ENCODE data around the gene RTP5.

The RTP5 gene

GRCh38 chr2:241844831-241845578, 24.5 kb upstream of the RTP5 start:
- Histone ChIP-seq H3K27ac (ENCODE audit: low read depth, low read length, severe bottlenecking) (no peak overlapping the region), H3K36me3 (ENCODE audit: control insufficient read depth, insufficient read depth, low read length) (no peaks in the 10 kb centered on the region), H3K9me3 (ENCODE audit: control insufficient read depth, low read length) (no peaks in the 10 kb centered on the region), H3K4me3 (ENCODE audit: extremely low read depth, insufficient read depth, low read length, poor library complexity, severe bottlenecking) (no peak overlapping the region), H3K4me1 (ENCODE audit: control insufficient read depth, insufficient read depth, low read length, poor library complexity, severe bottlenecking) (no peaks in the 10 kb centered on the region)
- WGBS, 2 experiments (ENCODE audit: insufficient coverage in 2 of 2): 87 to 89% methylated on average over 32 of the region's 37 CpGs

DNA sequence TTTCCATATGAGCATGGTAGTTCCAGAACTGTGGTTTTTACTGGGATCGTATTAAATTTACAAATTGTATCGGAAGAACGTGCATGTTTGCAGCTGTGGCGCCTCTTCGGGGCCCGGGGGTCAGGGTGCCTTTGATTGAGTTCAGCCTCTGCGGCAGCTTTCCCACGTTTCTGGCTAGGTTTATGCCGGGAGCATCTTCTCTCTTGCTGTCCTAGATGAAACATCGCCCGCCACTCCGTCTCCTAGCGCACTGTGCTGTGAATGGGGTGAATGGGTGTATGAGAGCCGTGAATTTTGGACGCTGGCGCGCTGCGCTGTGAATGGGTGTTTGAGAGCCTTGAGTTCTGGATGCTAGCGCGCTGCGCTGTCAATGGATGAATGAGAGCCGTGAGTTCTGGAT, 23.1 kb upstream of the RTP5 start:
- H3K36me3 ChIP-seq (ENCODE audit: control insufficient read depth, insufficient read depth, low read length): no peaks in the 10 kb centered on the region
- no peak overlapping the region for H3K27ac ChIP-seq (ENCODE audit: low read depth, low read length, severe bottlenecking)
- WGBS, 2 experiments (ENCODE audit: insufficient coverage in 2 of 2): 89 to 90% methylated on average over 6 to 13 of the region's 22 CpGs
- no peak overlapping the region for H3K4me3 ChIP-seq (ENCODE audit: extremely low read depth, insufficient read depth, low read length, poor library complexity, severe bottlenecking)
- H3K4me1 ChIP-seq (ENCODE audit: control insufficient read depth, insufficient read depth, low read length, poor library complexity, severe bottlenecking): no peaks in the 10 kb centered on the region
- no peaks in the 10 kb centered on the region for H3K9me3 ChIP-seq (ENCODE audit: control insufficient read depth, low read length)

DNA sequence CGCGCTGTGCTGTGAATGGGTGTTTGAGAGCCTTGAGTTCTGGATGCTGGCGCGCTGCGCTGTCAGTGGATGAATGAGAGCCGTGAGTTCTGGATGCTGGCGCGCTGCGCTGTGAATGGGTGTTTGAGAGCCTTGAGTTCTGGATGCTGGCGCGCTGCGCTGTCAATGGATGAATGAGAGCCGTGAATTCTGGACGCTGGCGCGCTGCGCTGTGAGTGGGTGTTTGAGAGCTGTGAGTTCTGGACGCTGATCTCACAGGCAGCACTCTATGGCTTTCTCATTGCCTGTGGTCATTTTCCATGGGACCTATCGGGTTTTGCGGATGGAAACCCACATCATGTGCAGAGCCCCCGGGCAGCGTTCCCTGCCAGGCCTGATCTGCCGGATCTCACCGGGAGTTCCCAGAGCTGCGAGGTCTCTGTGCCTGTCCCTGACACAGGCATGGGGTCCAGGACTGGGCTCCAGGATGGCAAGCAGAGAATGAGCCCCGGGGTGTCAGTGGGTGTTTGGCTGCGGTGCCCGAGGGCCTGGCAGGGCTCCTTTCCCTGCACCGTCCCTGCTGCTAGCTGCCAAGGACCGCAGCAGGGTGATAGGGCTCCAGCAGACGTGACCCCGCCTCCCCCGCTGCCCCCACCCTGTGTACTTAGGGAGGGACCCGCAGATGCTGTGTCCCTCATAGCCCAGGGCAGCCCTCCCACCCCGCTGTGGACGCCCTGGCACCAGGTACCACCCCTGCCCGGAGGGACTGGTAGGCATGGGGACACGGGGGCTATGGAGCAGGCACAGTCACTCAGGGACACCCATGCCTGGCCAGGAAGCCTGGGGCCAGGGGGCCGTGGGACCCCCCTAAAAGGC, 20.5 kb upstream of the RTP5 start:
- Histone ChIP-seq H3K4me1 (ENCODE audit: control insufficient read depth, insufficient read depth, low read length, poor library complexity, severe bottlenecking) (peaks cover 7% of the 10 kb centered on the region), H3K36me3 (ENCODE audit: control insufficient read depth, insufficient read depth, low read length) (no peaks in the 10 kb centered on the region), H3K4me3 (ENCODE audit: extremely low read depth, insufficient read depth, low read length, poor library complexity, severe bottlenecking) (no peak overlapping the region), H3K27ac (ENCODE audit: low read depth, low read length, severe bottlenecking) (no peak overlapping the region), H3K9me3 (ENCODE audit: control insufficient read depth, low read length) (no peaks in the 10 kb centered on the region)
- 91 to 93% methylated on average over 32 to 35 of the region's 39 CpGs for WGBS, 2 experiments (ENCODE audit: insufficient coverage in 2 of 2)

DNA sequence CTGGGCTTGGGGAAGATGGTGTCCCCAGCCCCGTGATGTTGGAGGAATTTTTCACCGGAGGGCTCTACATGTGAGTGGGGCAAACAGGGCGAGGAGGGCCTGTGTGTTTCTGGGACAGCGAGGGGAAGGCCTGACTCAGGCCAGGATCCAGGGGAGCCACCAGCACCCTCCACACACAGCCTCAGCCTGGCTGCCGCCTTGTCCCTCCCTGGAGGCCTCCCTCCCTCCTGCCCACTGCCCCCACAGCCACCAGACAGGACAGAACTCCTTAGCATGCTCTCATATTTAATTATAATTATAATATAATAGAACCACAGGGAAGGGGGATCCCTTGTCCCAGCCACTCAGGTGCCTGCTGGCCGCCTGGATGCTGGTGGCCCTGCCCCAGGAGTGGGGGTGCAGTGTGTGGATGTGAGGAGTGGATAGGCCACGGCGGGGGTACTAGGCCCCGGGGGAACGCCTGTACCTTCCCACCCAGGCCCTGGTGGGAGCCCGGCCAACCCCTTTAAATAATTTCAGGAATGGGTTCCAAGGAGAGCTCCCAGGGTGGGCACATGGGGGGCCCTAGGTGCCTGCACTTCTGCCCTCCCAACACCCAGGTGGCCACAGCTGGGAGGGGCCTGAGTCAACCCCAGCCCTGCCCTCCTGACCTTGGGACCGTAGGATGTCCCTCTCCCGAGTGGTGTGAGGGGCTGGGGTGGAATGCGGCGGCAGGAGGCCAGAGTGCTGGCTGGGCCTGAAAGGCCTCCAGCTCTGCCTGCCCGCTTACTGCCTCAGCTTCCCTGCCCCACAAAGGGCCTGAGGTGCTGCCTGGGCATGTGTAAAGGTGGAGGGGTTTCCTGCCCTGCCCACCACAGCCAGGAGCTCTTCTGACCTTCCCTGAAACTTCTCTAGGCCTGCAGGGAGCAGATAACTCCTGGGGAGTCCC, 19.6 kb upstream of the RTP5 start:
- Histone ChIP-seq H3K4me3 (ENCODE audit: extremely low read depth, insufficient read depth, low read length, poor library complexity, severe bottlenecking) (no peak overlapping the region), H3K4me1 (ENCODE audit: control insufficient read depth, insufficient read depth, low read length, poor library complexity, severe bottlenecking) (peaks cover 11% of the 10 kb centered on the region), H3K9me3 (ENCODE audit: control insufficient read depth, low read length) (no peaks in the 10 kb centered on the region), H3K36me3 (ENCODE audit: control insufficient read depth, insufficient read depth, low read length) (no peaks in the 10 kb centered on the region), H3K27ac (ENCODE audit: low read depth, low read length, severe bottlenecking) (no peak overlapping the region)
- WGBS, 2 experiments (ENCODE audit: insufficient coverage in 2 of 2): 88 to 93% methylated on average over 3 to 8 of the region's 16 CpGs

DNA sequence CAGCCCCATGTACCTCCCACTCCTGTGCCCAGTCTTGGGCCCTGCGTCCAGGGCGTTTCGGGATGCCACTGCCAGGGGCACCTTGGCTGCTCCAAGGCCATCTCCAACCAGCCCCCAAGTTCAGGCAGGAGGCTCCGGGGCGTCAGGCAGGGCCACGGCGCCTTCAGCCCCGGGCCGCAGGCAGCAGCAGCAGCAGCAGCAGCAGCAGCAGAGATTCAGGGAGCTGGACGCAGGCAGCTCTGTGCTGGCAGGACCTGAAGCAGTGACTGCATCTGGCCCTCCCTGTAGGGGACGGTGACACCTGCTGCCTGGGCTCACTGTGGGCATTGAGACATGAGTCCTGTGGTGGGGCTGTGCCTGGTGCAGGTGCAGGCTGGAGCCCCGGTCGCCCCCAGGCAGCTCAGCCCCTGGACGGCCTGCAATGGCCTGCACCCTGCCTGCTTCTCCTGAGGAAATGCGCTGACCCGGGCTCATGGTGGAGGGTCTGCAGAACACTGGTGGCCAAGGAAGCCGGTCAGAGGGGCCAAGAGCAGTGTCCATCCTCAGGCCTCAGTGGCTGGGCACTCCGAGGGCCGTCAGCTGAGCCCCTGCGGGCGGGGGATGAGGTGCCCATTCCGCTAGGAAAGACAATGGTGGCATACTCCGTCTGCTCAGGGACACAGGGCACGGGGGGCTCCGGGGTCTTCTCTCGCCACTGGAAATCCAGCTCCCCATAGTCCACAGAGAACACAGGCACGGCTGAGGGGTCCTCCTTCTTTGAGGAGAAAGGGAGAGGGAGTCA, 18.8 kb upstream of the RTP5 start:
- peaks cover 11% of the 10 kb centered on the region for H3K4me1 ChIP-seq (ENCODE audit: control insufficient read depth, insufficient read depth, low read length, poor library complexity, severe bottlenecking)
- no peak overlapping the region for H3K27ac ChIP-seq (ENCODE audit: low read depth, low read length, severe bottlenecking)
- 92 to 95% methylated on average over 11 to 23 of the region's 27 CpGs for WGBS, 2 experiments (ENCODE audit: insufficient coverage in 2 of 2)

GRCh38 chr2:241851325-241852115, 18.0 kb upstream of the RTP5 start:
- no peak overlapping the region for H3K4me3 ChIP-seq (ENCODE audit: extremely low read depth, insufficient read depth, low read length, poor library complexity, severe bottlenecking)
- H3K36me3 ChIP-seq (ENCODE audit: control insufficient read depth, insufficient read depth, low read length): no peaks in the 10 kb centered on the region
- peaks cover 11% of the 10 kb centered on the region for H3K4me1 ChIP-seq (ENCODE audit: control insufficient read depth, insufficient read depth, low read length, poor library complexity, severe bottlenecking)
- H3K27ac ChIP-seq (ENCODE audit: low read depth, low read length, severe bottlenecking): no peak overlapping the region
- H3K9me3 ChIP-seq (ENCODE audit: control insufficient read depth, low read length): no peaks in the 10 kb centered on the region
- 89 to 94% methylated on average over 9 to 19 of the region's 26 CpGs for WGBS, 2 experiments (ENCODE audit: insufficient coverage in 2 of 2)

More for the DNA sequence above, 18.8 kb upstream of the RTP5 start:
- Histone ChIP-seq H3K4me3 (ENCODE audit: extremely low read depth, insufficient read depth, low read length, poor library complexity, severe bottlenecking) (no peak overlapping the region), H3K9me3 (ENCODE audit: control insufficient read depth, low read length) (no peaks in the 10 kb centered on the region), H3K36me3 (ENCODE audit: control insufficient read depth, insufficient read depth, low read length) (no peaks in the 10 kb centered on the region)

- H3K4me1 ChIP-seq (ENCODE audit: control insufficient read depth, insufficient read depth, low read length, poor library complexity, severe bottlenecking): peaks cover 11% of the 10 kb centered on the region
- H3K27ac ChIP-seq (ENCODE audit: low read depth, low read length, severe bottlenecking): no peak overlapping the region
- H3K4me3 ChIP-seq (ENCODE audit: extremely low read depth, insufficient read depth, low read length, poor library complexity, severe bottlenecking): no peak overlapping the region
- H3K9me3 ChIP-seq (ENCODE audit: control insufficient read depth, low read length): no peaks in the 10 kb centered on the region
- no peaks in the 10 kb centered on the region for H3K36me3 ChIP-seq (ENCODE audit: control insufficient read depth, insufficient read depth, low read length)
- 94 to 95% methylated on average over 36 to 38 of the region's 39 CpGs for WGBS, 2 experiments (ENCODE audit: insufficient coverage in 2 of 2)
Measured at GRCh38 chr2:241852116-241852980, 17.2 kb upstream of the RTP5 start.

DNA sequence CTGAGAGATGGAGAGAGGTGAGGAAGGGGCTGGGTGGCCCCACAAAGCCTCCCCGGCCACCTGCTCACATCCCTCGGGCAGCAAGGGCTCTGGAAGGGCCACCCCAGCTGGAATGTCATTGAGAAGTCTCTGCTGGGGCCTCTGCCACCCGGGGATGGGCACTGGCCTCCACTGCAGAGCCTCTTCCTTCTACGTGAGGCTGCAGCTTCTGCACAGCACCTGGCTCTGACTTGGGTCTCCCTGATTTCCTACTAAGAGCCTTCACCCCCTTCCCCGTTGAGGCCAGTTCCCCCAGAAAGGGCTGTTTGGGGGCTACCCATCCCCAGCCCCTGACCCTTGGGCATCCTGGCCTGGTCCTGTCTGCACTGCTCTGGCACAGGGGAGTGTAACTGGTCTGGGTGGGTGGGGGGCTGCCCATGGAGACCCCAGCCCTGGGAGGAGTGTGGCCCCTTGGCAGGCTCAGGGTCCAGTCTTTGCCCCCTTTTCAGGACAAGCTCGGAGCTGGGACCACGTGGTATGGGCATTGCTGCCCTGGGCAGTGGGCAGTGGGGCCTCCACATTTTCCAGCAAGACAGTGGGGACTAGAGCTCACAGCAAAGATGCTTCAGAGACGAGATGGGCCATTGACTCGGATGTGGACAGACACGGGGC, 16.4 kb upstream of the RTP5 start:
- H3K4me1 ChIP-seq (ENCODE audit: control insufficient read depth, insufficient read depth, low read length, poor library complexity, severe bottlenecking): peaks cover 11% of the 10 kb centered on the region
- H3K27ac ChIP-seq (ENCODE audit: low read depth, low read length, severe bottlenecking): no peak overlapping the region
- H3K36me3 ChIP-seq (ENCODE audit: control insufficient read depth, insufficient read depth, low read length): no peaks in the 10 kb centered on the region
- WGBS, 2 experiments (ENCODE audit: insufficient coverage in 2 of 2): 91 to 92% methylated on average over 9 of the region's 10 CpGs
- H3K9me3 ChIP-seq (ENCODE audit: control insufficient read depth, low read length): no peaks in the 10 kb centered on the region
- no peak overlapping the region for H3K4me3 ChIP-seq (ENCODE audit: extremely low read depth, insufficient read depth, low read length, poor library complexity, severe bottlenecking)
